GM12872 (cell line): ENCODE results near the gene KCNK4.

ENCODE experiments used
- CTCF ChIP-seq: IDR thresholded peaks from 3 replicates; pipeline ENCODE4 v1.5.1; 2011; ENCODE audit warnings: low read depth, mild to moderate bottlenecking, low read length, moderate library complexity; ENCODE audit not compliant: insufficient read depth

KCNK4 gene

DNA sequence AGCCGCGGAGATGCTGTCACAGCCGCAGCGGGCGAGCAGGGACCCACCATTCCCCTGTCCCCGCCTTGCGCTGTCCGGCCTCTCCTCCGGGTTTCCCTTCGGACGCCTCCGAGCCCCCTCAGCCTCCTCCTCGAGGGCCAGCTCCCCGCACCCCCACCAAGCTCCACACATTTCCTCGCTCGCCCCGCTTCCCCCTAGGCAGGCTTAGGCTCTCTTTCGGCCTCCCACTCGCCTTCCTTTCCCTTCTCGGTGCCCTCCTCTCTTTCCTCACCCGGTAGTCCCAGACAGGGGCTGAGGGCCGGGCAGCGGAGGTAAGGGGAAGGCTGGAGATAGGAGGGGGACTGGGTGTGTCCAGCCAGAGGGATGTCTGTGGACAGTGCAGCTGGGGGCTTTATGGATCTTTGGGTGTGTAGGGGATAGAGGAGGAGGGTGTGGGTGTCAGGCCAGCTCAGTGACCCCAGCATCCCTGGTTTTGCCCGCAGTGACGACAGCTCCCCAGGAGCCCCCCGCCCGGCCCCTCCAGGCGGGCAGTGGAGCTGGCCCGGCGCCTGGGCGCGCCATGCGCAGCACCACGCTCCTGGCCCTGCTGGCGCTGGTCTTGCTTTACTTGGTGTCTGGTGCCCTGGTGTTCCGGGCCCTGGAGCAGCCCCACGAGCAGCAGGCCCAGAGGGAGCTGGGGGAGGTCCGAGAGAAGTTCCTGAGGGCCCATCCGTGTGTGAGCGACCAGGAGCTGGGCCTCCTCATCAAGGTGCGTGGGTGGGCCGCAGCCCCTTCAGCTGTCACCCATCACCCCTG is 1.6 kb downstream of the KCNK4 start:
- TF ChIP-seq CTCF: no peak

DNA sequence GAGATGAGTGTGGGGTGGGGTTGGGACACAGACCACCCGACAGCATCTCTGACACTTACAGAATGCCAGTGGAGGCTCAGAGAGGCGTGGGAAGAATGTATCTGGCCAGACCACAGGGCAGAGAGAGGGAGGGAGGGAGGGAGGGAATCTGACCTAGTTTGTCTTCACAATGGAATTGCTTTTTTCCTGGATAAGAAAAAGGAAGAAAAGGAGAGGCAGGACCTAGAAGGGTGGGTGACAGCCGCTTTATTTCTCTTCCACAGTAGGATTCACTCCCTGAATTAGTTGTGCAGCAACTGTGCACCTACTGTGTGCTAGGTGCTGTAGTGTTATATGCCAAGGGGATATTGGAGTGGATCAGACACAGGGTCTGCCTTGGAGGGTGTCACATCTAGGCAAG is 3.7 kb downstream of the KCNK4 start:
- TF ChIP-seq CTCF: no peak

GRCh38 chr11:64295760-64296159 is 4.7 kb downstream of the KCNK4 start:
- TF ChIP-seq CTCF: no peak

GRCh38 chr11:64296236-64296635 is 5.1 kb downstream of the KCNK4 start:
- TF ChIP-seq CTCF: no peak

DNA sequence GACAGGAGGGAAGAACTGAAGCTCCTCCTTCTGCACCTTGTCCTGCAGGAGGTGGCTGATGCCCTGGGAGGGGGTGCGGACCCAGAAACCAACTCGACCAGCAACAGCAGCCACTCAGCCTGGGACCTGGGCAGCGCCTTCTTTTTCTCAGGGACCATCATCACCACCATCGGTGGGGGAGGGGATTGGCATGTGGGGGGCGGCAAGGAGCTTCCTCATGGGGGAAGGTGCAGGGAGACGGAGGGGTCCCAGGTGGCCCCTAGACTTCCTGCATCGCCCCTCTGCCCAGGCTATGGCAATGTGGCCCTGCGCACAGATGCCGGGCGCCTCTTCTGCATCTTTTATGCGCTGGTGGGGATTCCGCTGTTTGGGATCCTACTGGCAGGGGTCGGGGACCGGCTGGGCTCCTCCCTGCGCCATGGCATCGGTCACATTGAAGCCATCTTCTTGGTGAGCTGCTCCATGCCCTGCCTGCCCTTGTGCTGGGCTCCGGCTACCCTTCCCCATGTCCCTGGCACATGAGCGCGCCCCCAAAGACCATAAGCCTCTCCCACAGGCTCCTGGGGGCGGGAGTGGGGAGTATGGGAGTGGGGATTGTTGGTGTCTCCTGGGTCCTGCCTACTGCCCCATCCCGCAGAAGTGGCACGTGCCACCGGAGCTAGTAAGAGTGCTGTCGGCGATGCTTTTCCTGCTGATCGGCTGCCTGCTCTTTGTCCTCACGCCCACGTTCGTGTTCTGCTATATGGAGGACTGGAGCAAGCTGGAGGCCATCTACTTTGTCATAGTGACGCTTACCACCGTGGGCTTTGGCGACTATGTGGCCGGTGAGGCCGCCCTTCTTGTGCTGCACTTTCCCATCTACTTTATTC is 6.0 kb downstream of the KCNK4 start:
- TF ChIP-seq CTCF: no peak

- no peak for TF ChIP-seq CTCF
These were observed 6.7 kb downstream of the KCNK4 start for GRCh38 chr11:64297699-64298358.
